ENCODE data around the gene OR1D2. TPM values are rescaled to one million over a fixed set of nuclear protein-coding genes. Genes with fewer than 3 reads are reported as not detected.

The OR1D2 gene
- polyA plus RNA-seq, 3 donors, result not detected

Other genes starting within 250 kb of the OR1D2 start
- gene OR1D5, start 40.8 kb downstream of the OR1D2 start, polyA plus RNA-seq, result not detected
- gene OR1G1, start 23.1 kb upstream of the OR1D2 start, polyA plus RNA-seq, result not detected
- not detected for gene OR1A2, start 93.1 kb upstream of the OR1D2 start, polyA plus RNA-seq
- not detected for gene OR1A1, start 103.2 kb upstream of the OR1D2 start, polyA plus RNA-seq
- gene OR3A1, start 193.9 kb upstream of the OR1D2 start, polyA plus RNA-seq, result under 1 TPM in 1 of 3 donors, not detected in 2; 0.07 TPM

All from adipose tissue (tissue), 3 donors.